Stimulated activated CD4-positive, alpha-beta T cell treated with anti-CD3 and anti-CD28 coated beads, Interleukin-1b, Interleukin-23, amount 100 ng/mL, for 48 hours (primary cell): Measurements from ENCODE around the gene NRBF2.

ENCODE experiments used
- DNase-seq: peaks from one replicate; pipeline ENCODE4 v3.0.0-alpha.2; 2020

Gene NRBF2

DNA sequence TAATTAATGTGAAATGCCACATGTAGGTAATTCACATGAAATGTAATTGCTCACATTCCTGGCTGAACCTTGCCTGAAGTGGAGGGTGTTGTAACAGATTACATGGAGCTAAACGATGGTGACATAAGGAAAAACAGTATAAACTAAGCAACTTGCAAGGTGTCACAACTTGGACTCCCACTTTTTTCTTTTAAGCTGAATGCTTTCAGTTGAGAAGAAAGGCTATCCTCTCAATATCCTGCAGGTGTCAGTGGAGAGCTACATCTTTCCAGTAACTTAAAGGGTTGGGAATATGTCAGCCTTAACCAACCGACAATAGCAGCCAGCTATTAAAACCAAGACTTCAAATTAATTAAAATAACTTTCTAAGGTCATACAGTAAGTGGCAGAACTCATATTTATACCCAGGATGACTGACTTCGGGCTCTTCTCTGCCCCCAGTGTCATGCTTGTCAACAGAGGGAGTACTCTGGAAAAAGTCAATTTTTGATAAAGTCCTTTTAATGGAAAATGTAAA lies 33.7 kb downstream of the NRBF2 start:
- DNase-seq, result no peak

DNA sequence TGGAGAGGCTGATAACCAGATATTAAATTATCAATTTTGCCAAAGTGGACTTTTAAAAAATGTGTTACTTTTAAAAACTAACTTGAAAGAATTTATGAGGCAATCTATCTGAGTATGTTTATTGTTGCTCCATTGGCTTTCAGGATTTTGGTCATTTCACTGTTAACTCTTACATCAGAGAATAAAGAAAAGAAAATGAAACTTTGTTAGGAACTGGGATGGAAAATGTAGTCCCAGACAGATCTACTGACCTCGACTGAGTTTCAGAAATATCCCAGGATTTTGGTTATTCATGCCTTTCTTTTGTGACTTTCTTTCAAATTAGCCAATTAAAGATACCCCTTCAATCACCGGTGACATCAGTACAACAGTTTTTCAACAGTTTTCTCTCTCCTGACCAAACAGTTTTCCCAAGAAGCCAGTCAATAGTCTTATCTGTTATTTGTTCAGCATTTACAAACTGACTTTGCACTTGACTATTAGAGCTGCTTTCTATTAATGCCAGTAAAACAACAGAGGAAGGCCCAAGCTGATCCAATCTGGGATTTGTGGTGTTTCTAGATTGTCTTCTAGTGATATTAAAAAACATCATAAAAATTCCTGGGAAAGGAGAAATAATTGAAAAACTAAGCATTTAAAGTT lies 35.8 kb downstream of the NRBF2 start:
- DNase-seq, result no peak

DNA sequence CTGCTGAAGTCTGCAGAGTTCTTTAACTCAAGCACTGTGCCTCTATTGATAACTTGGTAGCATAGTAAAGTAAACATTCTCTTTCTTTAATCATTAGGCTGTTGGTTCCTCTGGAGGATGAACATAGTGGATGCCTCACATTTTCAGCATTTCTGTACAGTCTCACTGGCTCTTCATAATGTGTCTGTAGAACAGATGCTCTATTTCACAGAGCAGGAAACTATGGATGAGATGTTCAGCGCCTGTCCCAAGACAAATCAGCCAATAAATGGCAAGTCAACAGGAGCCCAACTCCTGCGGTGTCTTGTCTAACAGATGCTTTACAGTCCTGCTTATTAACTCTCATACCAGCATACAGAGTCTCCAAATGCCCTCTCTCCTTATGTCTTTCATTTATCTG lies 36.5 kb downstream of the NRBF2 start:
- DNase-seq, result no peak

DNA sequence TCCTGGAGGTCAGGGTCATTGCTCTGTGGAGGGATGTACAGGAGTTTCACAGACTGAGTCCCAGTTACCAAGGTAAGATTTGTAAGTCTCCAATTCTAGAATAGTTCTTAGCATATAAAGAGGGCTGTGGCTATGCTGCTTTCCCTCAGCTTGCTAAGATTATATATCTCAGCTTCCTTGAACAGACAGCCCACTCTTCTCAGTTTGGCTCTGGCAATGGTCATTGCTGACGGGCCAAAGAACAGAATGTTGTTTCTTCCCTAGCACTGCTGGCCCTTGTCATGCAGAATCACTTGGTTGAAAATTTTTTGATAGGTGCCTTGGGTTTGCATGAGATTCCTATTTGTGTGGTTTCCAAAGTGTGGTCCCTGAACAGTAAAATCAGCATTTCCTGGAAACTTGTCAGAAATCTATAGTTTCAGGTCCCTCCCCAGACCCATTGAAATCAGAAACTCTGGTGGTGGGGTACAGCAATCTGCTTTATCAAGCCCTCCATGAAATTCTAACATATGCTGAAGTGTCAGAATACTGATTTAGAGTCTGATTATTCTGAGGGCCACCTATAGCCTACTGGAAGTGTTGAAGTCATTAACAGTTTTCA lies 38.2 kb downstream of the NRBF2 start:
- DNase-seq, result no peak

DNA sequence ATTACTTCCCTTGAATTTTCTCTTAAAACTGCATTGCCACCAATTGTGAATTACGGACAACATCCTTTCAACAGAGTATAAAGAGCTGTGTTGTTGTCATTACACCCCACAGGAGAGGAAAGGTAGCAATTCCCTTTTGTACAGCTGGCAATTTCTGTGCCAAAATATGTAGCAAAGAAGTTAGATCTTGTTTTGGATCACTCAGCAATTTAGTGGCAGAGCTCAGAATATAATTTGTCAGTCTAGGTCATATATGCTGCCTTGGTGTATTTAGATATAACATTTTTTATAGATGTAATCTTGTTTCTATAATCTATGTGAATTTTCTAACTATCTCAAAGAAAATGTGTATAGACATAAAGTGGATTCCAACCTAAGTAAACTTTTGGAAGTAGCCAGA lies 38.8 kb downstream of the NRBF2 start:
- DNase-seq, result no peak

DNA sequence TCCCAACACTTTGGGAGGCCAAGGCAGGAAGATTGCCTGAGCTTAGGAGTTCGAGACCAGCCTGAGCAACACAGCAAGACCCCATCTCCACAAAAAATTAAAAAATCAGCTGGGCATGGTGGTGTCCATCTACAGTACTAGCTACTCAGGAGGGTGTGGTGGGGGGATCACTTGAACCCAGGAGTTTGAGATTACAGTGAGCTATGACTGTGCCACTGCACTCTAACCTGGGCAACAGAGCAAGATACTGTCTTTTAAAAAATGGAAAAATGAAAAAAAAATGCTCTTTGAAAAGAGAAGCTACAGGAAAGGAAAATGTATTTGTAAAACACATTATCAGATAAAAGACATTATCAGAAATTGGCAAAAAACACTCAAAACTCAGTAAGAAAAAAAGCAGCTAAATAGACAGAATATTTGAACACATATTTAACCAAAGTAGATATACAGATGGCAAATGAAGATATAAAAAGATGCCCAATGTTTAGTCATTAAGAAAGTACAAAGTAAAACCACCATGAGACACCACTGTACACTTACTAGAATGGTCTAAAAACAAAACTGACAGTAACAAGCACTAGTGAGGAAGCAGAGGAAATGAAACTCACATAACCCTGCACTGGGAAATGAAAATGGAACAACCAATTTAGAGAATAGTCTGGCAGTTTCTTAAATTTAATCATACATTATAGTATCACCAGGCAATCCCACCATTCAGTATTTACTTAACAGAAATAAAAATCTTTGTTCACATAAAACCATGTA lies 40.5 kb downstream of the NRBF2 start:
- no peak for DNase-seq

DNA sequence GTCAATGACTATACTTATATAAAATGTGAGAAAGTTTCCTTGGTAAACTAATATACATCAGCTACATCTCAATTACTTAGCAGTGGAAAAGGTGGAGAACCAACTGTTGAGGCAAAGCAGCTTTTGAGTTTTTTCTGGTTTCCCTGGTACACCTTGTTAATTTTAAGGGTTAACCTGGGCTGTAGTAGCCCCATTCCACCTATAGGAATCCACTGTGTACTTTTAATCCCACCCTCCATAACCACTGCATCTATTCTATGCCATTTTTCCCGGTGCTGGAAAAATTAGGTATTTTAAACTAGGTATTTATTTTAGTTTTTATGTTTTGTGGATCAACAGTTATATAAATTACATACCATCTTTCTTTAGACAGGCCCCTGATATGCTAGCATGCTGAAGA lies 42.4 kb downstream of the NRBF2 start:
- DNase-seq, result no peak

DNA sequence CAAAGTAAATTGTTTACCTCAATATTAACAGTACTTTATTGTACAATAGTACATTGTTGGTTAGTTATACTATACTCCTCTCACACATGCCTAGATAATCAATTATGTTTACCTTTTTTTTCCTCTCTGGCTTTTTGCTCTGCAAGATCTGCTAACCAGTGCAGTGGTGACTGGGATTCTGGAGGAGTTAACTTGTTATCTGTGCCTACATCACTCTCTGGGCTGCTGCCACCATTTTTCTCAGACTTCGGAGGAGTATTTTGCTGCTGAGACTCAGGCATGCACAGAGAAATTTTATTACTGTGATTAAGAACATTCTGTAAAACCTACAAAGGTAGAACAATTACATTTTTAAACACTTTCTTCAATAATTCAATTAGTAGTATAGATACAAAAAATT lies 59.7 kb downstream of the NRBF2 start:
- DNase-seq, result no peak

DNA sequence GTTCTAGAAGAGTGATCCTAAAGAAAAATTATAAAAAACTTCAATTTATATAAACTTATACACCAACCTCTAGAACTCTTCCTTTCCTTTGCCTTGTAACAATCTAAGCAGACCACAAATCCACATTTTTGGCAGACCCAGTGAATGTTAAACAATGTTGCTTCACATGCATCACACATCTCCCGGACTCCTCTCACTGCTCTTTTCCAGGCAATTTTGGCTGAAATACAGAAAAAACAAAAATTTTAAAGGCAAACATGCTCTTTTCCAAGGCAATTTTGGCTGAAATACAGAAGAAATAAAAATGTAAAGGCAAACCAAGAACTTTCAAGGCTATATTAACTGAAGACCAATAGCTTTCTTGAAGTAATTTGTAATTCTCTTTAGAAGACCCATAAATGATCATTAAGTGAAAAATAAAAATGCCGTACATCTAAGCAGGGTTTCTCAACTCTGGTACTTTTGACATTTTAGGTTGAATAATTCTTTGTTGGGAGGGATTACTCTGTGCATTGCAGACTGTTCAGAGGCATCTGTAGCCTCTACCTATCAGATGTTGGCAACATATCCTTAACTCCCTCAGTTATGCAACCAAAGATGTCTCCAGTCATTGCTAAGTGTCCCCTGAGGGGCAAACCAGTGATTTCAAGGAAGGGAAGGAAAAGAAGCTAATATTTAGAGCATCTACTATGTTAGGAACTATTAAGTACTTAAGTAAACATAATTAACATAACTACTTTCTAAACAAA lies 64.4 kb downstream of the NRBF2 start:
- DNase-seq, result no peak

DNA sequence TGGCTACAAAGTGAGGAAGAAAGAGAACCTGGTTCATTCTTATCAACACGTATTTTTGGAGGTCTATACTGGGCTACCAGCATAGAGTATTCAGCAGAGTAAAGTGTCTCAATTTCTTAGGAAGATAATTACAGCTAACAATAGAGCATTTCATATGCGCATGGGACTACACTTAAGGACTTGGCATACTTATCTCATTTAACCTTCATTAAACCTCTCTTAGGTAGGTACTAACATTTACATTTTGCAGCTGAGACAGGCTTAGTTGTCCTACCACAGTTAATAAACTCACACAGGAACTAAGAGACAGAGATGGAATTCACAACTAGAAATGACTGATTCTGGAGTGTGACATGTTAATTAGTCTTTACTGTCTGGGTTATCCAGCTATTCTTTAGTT lies 66.6 kb downstream of the NRBF2 start:
- no peak for DNase-seq

DNA sequence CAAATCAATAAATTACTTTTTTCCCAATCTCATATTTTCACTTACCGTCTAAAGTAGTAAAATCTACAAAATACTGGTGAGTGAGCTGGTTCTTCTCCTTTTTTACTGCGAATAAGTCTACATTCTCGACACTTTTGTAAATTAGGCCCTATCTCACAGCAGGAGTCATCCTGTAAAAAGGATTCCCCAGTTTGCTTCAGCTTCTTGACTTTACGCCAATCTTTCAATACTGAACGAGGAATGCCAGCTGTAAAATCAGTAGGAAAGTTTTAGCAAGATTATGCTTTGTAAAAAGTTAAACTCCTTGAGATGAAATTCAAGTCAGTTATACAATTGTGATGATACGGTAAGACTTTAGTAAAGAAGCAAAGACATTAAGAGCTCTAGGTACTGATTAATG lies 67.3 kb downstream of the NRBF2 start:
- DNase-seq, result no peak

DNA sequence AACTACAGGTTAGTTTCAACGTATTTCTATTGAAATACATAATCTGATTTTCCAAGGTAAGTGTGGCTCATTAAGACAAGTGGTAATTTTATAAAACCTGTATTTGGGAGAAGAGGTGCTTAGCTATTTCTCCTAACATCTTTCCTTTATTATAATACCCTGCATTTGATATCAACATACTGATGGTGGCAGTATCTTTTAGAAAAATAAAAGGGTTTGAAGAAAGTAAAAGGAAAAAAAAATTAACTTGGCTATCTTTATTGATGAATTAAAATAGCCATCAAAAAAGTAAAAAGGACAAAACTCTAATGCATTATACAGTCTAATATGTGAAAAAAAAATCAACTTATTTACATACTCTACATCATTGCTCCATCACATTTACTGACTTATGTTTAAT lies 68.0 kb downstream of the NRBF2 start:
- DNase-seq, result no peak
